ENCODE data around the gene ADAM20.

The ADAM20 gene

GRCh38 chr14:70534904-70535303, at the start of gene ADAM20:
TSS of gene ADAM20 (minus strand) at chr14:70535004. CDS start at chr14:70524757, 10,247 bp downstream.
- no peak within 1 kb of the TSS for H3K4me3 Mint-ChIP-seq
- TF ChIP-seq CTCF (IDR thresholded peaks at IDR 0.05): no peak
- H3K27ac Mint-ChIP-seq: no peak within 1 kb of the TSS
- H3K4me1 Mint-ChIP-seq: no peaks in the 10 kb centered on the region
- H3K27me3 Mint-ChIP-seq (ENCODE audit: low read depth, poor library complexity): peaks cover 4% of the 10 kb centered on the region
- no peak for DNase-seq
- peaks cover 71% of the 10 kb centered on the region for H3K9me3 Mint-ChIP-seq
- H3K36me3 Mint-ChIP-seq (ENCODE audit: low read depth): peaks cover 65% of the 10 kb centered on the region

- DNase-seq: no peak
- no peak for TF ChIP-seq CTCF (IDR thresholded peaks at IDR 0.05)
- Mint-ChIP-seq H3K9me3 (peaks cover 15% of the 10 kb centered on the region), H3K4me1 (no peaks in the 10 kb centered on the region), H3K27ac (peak overlapping the region; percentile 27), H3K4me3 (no peak overlapping the region), H3K27me3 (ENCODE audit: low read depth, poor library complexity) (peaks cover 3% of the 10 kb centered on the region), H3K36me3 (ENCODE audit: low read depth) (peaks cover 67% of the 10 kb centered on the region)
Measured at GRCh38 chr14:70576891-70577290, 42.1 kb upstream of the ADAM20 start.

GRCh38 chr14:70573050-70573449, 38.2 kb upstream of the ADAM20 start:
- H3K4me1 Mint-ChIP-seq: no peaks in the 10 kb centered on the region
- no peaks in the 10 kb centered on the region for H3K27me3 Mint-ChIP-seq (ENCODE audit: low read depth, poor library complexity)
- H3K27ac Mint-ChIP-seq: no peak overlapping the region
- no peak overlapping the region for H3K4me3 Mint-ChIP-seq
- no peak for TF ChIP-seq CTCF (IDR thresholded peaks at IDR 0.05)
- H3K36me3 Mint-ChIP-seq (ENCODE audit: low read depth): peaks cover 64% of the 10 kb centered on the region
- peaks cover under 1% of the 10 kb centered on the region for H3K9me3 Mint-ChIP-seq
- DNase-seq: no peak

- no peak for DNase-seq
- H3K27me3 Mint-ChIP-seq (ENCODE audit: low read depth, poor library complexity): no peaks in the 10 kb centered on the region
- TF ChIP-seq CTCF (IDR thresholded peaks at IDR 0.05): no peak
- no peak overlapping the region for H3K27ac Mint-ChIP-seq
- H3K36me3 Mint-ChIP-seq (ENCODE audit: low read depth): peaks cover 83% of the 10 kb centered on the region
- no peaks in the 10 kb centered on the region for H3K4me1 Mint-ChIP-seq
- H3K9me3 Mint-ChIP-seq: peaks cover 8% of the 10 kb centered on the region
- H3K4me3 Mint-ChIP-seq: no peak overlapping the region
Measured at GRCh38 chr14:70571139-70571538, 36.3 kb upstream of the ADAM20 start.

- peaks cover 94% of the 10 kb centered on the region for H3K36me3 Mint-ChIP-seq (ENCODE audit: low read depth)
- no peak overlapping the region for H3K27ac Mint-ChIP-seq
- peaks cover 38% of the 10 kb centered on the region for H3K9me3 Mint-ChIP-seq
- no peaks in the 10 kb centered on the region for H3K4me1 Mint-ChIP-seq
- TF ChIP-seq CTCF (IDR thresholded peaks at IDR 0.05): peak; percentile 25
- no peak overlapping the region for H3K4me3 Mint-ChIP-seq
- peaks cover 4% of the 10 kb centered on the region for H3K27me3 Mint-ChIP-seq (ENCODE audit: low read depth, poor library complexity)
- DNase-seq: peak; percentile 3
Measured at GRCh38 chr14:70567791-70568190, 33.0 kb upstream of the ADAM20 start.

GRCh38 chr14:70563869-70564268, 29.1 kb upstream of the ADAM20 start:
- Mint-ChIP-seq H3K4me1 (no peaks in the 10 kb centered on the region), H3K36me3 (ENCODE audit: low read depth) (peaks cover 96% of the 10 kb centered on the region), H3K4me3 (no peak overlapping the region), H3K27me3 (ENCODE audit: low read depth, poor library complexity) (peaks cover 4% of the 10 kb centered on the region), H3K9me3 (peaks cover 60% of the 10 kb centered on the region), H3K27ac (peak overlapping the region; percentile 34)
- DNase-seq: no peak
- TF ChIP-seq CTCF (IDR thresholded peaks at IDR 0.05): no peak

Data from nephron progenitor cell (in vitro differentiated cells).